GM19463 (cell line): ENCODE results near the gene UNC45A.
"Not testable (repeated sequence)": the region's sequence is repeated elsewhere in the genome, so short reads cannot be mapped to it uniquely, and the experiment has no call there.

Experiments used
- ATAC-seq: cut with Tn5 transposase; IDR thresholded peaks from one replicate; pipeline ENCODE4 v1.9.1; 2021; ENCODE audit warnings: mild to moderate bottlenecking, moderate library complexity; ENCODE audit not compliant: unreplicated experiment

The UNC45A gene

DNA sequence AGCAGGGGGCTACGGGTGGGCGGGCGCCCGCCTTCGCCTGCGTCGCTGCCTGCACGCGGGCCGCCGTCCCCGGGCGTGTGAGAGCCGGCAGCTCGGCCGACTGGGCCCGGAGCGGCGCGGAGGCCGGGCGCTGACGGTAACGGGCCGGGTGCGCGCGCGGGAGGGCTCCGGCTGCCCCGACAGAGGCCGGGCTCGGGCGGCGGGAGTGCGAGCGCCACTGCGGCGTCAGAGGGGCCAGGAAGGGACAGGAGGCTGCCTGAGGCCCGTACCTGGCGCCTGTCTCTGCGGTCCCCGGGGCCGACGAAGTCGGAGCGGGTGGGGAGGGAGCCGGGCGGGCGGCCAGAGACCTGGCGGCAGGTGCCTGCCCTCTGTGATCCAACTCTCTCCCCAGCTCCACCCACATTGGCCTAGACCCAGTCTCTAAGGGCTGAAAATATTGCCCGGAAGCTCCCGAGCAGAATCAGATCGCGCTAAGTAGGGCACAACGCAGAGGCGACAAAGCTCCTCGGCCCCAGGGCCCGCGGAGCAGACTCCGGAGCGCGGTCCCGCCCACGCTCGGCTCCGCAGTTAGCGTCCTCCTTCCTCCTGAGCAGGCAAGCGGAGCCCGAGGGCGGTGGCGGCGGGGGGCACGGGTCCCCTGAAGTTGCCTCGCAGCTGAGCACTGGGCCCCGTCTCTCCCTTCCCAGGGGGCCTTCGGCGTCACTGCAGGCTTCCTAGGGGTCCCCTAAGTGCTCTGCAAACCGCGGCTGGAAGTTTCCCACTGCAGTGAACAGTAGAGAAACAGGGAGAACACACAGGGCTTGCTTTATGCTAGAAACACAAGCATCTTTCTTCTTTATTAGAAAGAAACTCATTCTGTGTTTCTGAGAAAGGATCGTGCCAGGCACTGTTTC is 32.0 kb upstream of the UNC45A start, which contains the start of gene MAN2A2:
MAN2A2 (plus strand) TSS at position 463 of the 893 bp plus-strand sequence. CDS start 906 bp downstream, outside the sequence.
- peak; percentile 47 for ATAC-seq

DNA sequence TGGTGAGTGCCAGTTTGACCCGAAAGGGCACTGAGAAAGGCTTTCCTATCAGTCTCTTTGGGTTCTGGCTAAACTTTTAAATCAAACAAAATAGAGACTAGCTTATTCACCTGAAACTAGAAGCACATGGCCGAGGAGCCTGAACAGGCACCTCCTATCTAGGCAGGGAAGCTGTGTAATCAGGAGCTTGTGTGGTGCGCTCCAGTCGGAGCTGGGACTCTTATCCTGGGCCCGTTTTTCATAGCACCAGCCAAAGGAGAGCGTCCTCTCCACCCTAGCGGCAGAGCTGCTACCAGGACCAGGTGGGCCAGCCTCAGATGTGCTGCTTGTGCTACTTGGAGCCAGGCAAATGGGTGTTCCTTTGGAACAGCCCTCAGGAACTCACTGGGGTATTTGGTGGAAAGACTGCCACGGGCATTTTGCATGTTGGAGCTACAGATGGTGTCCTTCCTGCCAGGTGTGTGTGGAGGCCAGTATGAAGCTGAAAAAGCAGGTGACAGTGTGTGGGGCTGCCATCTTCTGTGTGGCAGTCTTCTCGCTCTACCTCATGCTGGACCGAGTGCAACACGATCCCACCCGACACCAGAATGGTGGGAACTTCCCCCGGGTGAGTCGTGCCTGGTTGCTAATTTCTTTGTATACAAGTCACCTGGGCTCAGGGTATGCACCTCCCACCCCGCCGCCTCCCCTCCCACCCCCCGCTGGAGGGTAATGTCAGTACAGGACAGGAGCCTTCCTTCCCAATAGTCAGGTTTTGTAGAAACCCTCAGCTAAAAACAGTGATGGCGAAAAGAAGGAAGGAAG is 31.1 kb upstream of the UNC45A start:
- ATAC-seq = no peak

DNA sequence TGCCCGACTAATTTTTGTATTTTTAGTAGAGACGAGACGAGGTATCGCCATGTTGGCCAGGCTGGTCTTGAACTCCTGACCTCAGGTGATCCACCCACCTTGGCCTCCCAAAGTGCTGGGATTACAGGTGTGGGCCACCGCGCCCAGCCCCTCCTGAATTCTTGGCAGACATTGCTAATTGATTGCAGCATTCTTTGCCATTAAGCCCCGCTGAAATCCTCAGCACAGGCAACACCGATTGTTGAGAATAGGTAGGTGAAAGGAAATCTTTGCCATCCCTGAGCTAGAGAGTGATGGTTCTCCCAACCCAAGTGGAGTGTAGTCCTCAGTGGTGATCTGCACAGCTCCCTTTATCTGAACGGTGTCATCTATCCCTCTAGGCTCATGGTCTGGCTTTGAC is 30.3 kb upstream of the UNC45A start:
- ATAC-seq = no peak

DNA sequence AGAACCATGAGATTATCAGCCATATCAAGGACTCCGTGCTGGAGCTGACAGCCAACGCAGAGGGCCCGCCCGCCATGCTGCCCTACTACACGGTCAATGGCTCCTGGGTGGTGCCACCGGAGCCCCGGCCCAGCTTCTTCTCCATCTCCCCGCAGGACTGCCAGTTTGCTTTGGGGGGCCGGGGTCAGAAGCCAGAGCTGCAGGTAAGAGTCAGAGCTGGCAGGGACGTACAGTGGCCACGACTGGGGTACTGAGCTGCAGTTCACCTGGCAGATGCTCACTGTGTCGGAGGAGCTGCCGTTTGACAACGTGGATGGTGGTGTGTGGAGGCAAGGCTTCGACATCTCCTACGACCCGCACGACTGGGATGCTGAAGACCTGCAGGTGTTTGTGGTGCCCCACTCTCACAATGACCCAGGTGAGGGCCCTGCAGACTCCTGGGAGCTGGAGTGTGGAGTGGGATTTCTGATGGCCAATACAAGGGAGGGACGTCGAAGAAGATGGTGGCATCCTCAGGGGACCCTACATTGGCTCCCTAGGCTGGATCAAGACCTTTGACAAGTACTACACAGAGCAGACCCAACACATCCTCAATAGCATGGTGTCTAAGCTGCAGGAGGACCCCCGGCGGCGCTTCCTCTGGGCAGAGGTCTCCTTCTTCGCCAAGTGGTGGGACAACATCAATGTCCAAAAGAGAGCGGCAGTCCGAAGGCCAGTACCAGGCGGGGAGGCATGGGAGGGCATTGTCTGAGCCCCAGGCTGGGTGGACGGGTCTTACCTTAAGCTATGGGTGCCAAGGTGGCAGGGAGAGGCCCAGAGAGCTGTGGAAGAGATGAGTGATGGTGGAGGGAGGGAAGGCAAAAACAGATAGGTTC is 29.5 kb upstream of the UNC45A start:
- ATAC-seq = no peak

DNA sequence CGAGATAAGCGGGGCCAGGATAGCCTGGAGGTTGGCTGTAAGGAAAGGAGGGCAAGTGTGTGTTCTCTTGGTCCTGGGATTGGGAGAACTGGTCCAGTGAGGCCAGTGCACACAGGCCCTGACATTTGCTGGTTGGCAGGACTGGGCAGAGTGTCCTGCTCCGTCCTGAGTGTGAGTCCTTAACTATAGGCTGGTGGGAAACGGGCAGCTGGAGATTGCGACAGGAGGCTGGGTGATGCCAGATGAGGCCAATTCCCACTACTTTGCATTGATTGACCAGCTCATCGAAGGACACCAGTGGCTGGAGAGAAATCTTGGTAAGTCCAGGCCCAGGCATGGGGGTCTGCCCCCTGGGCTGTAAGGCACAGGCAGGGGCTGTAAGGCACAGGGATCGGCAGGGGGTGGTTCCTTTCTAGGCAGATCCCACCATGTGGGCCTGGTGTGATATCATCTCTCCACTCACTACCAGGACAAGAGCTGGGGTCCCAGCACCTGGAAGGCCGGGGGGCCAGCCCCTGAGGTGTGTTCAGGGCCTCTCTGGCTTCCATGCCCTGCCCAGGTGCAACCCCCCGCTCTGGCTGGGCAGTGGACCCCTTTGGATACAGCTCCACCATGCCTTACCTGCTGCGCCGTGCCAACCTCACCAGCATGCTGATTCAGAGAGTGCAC is 28.8 kb upstream of the UNC45A start:
- ATAC-seq = no peak

DNA sequence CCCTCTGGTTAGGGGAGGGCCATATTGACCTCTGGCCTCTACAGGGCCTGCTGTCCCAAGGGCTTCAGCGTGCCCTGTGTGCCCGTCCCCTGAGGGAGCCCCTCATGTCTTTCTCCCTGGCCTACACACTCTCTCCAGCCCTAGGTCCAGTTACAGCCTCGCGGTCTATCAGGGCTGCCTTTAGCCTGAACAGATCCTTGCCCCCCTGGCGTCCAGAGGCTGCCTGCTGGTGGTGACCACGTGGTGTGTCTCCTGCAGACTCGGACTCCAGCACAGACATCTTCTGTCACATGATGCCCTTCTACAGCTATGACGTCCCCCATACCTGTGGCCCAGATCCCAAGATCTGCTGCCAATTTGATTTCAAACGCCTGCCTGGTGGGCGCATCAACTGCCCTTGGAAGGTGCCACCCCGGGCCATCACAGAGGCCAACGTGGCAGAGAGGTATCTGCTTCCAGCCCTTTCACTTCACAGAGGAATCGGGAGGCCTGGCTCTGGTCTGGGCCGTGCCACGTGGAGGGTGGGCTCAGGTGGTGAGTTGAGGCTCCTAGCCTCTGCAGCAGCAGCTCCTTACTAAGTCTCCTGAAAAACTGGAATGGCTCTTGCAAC is 27.9 kb upstream of the UNC45A start:
- no peak for ATAC-seq

DNA sequence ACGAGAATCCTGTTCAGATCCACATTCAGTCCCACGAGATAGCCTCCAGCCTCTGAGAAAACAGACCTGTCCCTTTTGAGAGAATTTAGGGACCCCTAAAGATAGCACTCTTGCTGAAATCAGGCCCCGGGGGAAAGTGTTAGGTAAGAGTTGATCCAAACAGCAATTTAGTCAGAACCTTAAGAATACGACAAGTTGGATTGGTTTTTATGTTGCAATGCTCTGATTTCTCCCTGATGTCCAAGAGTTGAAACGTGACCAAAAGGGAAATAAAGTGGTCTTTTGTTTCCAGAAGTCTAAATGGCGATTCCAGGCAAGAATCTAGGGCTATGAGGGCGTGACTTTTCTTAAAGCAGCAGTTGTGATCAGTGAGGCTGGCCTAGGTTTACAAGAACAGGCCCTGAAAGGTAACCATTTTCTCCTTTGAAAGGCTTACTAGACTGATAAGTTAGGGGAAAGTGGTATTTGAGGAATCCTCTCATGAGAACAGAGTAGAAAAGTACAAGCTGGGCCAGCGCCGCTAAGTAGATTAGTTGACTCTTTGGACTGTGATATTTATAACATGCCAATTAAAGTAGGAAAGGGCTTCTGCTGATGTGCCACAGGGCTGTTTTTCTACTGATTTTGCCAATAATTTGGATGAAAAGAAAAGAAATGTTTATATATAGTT is 27.1 kb upstream of the UNC45A start:
- ATAC-seq = no peak

DNA sequence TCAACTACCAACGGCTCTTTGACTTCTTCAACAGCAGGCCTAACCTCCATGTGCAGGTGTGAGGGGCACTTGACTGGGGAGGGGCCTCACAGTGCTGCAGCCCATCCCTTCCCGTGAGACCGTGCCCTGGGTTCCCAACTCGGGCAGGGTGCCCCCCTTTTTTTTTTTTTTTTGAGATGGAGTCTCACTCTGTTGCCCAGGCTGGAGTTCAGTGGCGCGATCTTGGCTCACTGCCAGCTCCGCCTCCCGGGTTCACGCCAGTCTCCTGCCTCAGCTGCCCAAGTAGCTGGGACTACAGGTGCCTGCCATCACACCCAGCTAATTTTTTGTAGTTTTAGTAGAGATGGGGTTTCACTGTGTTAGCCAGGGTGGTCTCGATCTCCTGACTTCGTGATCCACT is 25.6 kb upstream of the UNC45A start:
- not testable (repeated sequence) for ATAC-seq

DNA sequence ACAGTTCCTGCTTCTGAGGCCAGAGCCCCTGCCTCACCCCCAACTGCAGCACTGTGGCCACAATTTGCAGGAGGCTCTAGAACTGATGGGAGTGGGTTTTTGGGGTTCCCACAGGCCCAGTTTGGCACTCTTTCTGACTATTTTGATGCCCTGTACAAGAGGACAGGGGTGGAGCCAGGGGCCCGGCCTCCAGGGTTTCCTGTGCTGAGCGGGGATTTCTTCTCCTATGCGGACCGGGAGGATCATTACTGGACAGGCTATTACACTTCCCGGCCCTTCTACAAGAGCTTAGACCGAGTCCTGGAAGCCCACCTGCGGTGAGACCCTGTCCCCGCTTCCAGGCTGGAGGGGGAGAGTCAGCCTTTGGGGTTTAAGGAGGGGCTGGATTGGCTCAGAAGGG is 25.1 kb upstream of the UNC45A start:
- no peak for ATAC-seq

DNA sequence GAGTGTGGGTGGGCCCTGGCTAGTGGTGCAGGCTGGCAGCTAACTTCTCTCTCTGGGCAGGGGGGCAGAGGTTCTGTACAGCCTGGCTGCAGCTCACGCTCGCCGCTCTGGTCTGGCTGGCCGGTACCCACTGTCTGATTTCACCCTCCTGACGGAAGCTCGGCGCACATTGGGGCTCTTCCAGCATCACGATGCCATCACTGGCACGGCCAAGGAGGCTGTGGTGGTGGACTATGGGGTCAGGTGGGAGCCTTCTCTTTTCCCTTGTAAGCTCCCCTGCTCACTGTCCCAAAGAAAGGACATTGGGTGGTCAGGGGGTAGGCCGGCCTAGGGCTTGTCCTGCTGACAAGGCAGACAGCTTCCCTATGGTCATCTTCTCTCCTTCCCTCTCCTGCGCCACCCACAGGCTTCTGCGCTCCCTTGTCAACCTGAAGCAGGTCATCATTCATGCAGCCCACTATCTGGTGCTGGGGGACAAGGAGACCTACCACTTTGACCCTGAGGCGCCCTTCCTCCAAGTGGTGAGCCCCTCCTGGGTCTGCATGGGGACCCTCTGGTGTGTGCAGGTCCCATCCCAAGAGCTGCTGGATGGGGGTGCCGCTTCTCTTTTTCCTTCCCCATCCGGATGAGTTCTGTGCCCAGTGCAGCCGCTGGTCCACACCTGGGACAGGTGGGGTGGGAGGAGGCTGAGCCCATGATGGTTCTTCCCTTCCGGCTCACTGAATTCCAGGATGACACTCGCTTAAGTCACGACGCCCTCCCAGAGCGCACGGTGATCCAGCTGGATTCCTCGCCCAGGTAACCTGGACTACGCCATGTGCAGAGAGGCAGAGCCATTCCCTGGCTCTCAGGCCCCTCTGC is 24.4 kb upstream of the UNC45A start:
- no peak for ATAC-seq

DNA sequence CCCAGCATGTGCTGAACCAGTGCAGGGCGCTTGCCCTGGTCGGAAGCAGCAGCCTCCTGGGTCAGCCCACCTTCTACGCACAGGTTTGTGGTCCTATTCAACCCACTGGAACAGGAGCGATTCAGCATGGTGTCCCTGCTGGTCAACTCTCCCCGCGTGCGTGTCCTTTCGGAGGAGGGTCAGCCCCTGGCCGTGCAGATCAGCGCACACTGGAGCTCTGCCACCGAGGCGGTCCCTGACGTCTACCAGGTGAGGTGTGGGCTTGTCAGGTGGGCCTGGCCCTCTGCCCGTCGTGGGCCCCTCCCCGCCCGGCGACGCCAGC is 23.8 kb upstream of the UNC45A start:
- ATAC-seq = no peak

DNA sequence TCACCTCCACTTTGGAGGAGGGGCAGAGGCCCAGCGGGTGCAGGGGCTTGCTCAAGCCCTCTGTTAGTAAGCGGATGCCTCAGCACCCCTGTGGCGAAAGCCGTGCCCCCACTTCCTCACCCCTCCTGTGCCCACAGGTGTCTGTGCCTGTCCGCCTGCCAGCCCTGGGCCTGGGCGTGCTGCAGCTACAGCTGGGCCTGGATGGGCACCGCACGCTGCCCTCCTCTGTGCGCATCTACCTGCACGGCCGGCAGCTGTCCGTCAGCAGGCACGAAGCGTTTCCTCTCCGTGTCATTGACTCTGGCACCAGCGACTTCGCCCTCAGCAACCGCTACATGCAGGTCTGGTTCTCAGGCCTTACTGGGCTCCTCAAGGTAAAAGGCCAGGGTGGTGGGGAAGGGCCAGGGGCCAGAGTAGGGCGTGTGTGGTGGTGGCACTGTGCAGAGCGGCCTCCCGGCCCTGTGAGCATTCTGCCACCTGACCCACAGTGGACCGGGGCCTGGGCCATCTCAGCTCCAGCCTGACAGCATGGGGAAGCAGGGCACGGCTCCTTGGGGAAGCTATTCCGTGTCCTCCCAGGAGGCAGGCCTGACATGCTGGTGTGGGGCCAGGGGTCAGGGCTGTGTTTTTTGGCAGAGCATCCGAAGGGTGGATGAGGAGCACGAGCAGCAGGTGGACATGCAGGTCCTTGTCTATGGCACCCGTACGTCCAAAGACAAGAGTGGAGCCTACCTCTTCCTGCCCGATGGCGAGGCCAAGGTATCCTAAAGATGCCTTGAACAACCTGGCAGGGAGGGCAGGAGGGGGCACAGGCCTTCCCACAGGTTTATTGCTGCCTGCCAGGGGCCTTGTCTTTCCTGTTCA is 22.9 kb upstream of the UNC45A start:
- no peak for ATAC-seq

DNA sequence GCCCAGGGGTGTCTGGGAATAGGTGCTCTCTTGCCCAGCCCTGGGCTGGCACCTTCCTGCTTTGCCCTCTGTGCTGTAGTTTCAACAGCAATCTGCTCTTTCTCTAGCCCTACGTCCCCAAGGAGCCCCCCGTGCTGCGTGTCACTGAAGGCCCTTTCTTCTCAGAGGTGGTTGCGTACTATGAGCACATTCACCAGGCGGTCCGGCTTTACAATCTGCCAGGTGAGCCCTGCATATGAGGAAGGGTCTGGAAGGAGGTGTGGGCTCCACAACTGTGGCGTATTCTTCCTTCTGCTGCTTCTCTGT is 22.4 kb upstream of the UNC45A start:
- no peak for ATAC-seq

DNA sequence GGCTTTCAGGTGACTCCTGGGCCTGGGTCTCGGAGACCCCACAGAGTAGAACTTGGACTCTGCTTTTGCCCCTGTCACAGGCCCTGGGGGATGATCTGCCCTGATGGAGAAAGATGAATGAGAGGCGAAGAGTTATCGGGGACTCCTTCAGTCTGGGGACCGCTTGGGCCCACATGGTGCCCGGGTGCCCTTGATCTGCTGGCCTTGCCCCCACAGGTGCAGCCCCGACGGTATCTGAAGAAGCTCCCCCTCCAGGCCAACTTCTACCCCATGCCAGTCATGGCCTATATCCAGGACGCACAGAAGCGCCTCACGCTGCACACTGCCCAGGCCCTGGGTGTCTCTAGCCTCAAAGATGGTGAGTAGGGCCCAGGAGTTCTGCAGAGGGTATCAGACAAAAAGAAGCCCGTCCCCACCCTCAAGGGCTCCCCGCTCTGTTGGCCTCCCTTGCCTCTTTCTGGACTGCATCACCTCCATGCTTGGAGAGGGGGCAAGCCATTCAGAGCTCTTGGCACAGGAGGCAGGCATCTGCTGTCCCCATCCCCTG is 21.6 kb upstream of the UNC45A start:
- ATAC-seq = no peak

DNA sequence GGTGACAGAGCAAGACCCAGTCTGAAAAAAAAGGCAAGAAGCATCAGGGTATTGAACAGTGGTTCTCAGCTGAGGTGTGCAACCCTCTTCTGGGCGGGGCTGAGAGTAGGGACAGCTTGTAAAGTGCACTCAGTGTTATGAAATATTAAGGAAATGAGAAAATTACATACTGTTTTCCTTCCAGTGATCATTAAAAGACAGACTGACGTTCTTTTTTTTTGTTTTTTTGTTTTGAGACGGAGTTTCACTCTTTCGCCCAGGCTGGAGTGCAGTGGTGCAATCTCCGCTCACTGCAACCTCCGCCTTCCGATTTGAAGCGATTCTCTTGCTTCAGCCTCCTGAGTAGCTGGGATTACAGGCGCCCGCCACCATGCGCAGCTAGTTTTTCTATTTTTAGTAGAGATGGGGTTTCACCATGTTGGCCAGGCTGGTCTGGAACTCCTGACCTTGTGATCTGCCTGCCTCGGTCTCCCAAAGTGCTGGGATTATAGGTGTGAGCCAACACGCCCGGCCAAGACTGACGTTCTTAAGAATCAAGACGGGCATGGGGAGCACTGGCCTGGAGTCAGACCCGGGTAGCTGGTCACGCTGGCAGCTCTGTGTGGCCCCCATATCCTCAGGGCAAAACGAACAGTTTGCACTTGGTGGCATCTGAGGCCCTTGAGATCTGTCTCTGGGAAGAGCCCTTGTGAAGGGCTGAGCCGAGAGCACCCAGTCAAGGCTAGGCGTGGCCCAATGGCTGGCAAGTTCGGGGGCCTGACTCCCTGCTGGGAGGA is 20.6 kb upstream of the UNC45A start:
- ATAC-seq = no peak

DNA sequence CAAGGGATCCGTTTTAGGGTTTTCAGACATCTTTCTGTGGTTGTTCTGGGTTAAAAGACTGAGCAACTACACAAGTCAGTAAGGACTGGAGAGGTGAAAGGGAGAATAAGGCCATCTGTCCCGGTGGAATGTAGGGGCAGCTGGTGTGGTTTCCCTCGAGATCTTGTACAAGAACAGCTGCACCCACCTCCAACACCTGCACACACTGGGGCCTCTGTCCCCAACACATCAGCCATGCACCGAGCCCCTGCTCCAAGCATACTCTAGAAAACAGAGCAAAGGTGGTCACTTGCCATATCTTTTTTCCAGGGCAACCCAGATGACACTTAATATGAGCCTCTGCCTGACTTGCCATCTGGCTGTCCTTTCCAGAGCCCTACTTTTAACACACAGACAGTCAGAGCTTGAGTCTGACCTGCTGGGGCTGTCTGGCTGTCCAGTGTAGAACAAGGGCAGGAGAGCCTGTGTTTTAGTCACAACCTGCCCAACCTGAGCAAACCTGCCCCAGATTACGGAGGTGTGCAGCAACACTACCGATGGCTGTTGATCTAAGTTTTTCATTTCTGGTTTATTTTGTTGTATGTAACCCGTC is 19.8 kb upstream of the UNC45A start:
- ATAC-seq = no peak
